Keratinocyte (primary cell): ENCODE data around the gene EPYC.

ENCODE experiments used
- CTCF ChIP-seq, 3 experiments: IDR thresholded peaks in 1 of 3; conservative IDR thresholded peaks in 1 of 3; optimal IDR thresholded peaks in 1 of 3; 2 replicates in 2 of 3; 3 replicates in 1 of 3; pipeline versions ENCODE3 to v1.5.1; 2011; ENCODE audit warnings: low read length in 3 of 3, mild to moderate bottlenecking in 3 of 3, moderate library complexity in 2 of 3, control low read depth in 1 of 3, inconsistent platforms in 1 of 3; ENCODE audit not compliant: insufficient read depth in 2 of 3; ENCODE audit errors: extremely low read depth in 1 of 3
- EZH2 ChIP-seq: IDR thresholded peaks from one replicate; pipeline ENCODE4 v1.6.1; 2012; ENCODE audit warnings: inconsistent platforms, mild to moderate bottlenecking, low read length, moderate library complexity

GRCh38 chr12:90917431-90917830 lies 87.3 kb downstream of the EPYC start:
- TF ChIP-seq CTCF (optimal IDR thresholded peaks at IDR 0.05 in 1 of 3, IDR thresholded peaks at IDR 0.05 in 1 of 3, conservative IDR thresholded peaks at IDR 0.05 in 1 of 3; ENCODE audit: extremely low read depth in 1 of 3, insufficient read depth in 2 of 3, low read length in 3 of 3) = no peak
- TF ChIP-seq EZH2 = no peak
